SK-N-SH (cell line): ENCODE results near the gene SNRNP200.
A peak's percentile ranks its signal among the peaks of the same experiment; 100 is the strongest.

Source experiments
- CHD2 ChIP-seq: fragments of 150-350 bp; IDR thresholded peaks from 2 replicates; pipeline ENCODE4 v1.6.1; 2018; ENCODE audit warnings: low read length; ENCODE audit not compliant: partially characterized antibody
- CTCF ChIP-seq: fragments of 200-600 bp; sonication (generic); IDR thresholded peaks from 2 replicates; pipeline ENCODE4 v1.6.1; 2017; ENCODE audit warnings: antibody characterized with exemption, mild to moderate bottlenecking, moderate library complexity
- ELF1 ChIP-seq: IDR thresholded peaks from 2 replicates; pipeline ENCODE4 v1.4.0; 2012
- EZH2phosphoT487 ChIP-seq: fragments of 200-600 bp; sonication (generic); IDR thresholded peaks from 2 replicates; pipeline ENCODE4 v1.6.1; 2017; ENCODE audit warnings: low read depth, mixed run types, mild to moderate bottlenecking, antibody characterized with exemption, moderate library complexity, borderline replicate concordance
- FOSL2 ChIP-seq: IDR thresholded peaks from 2 replicates; pipeline ENCODE4 v1.4.0; 2012; ENCODE audit warnings: low read depth, mild to moderate bottlenecking, moderate library complexity, borderline replicate concordance
- JUND ChIP-seq: IDR thresholded peaks from 2 replicates; pipeline ENCODE4 v1.4.0; 2012
- POLR2AphosphoS5 ChIP-seq: IDR thresholded peaks from 2 replicates; pipeline ENCODE4 v1.6.1; 2012; ENCODE audit warnings: low read depth, low read length
- RAD21 ChIP-seq: IDR thresholded peaks from 2 replicates; pipeline ENCODE4 v1.6.1; 2012; ENCODE audit warnings: mild to moderate bottlenecking, low read length
- RFX5 ChIP-seq: IDR thresholded peaks from 2 replicates; pipeline ENCODE4 v1.6.1; 2012; ENCODE audit warnings: mild to moderate bottlenecking, improper control_type of control experiment, low read length
- RXRA ChIP-seq: IDR thresholded peaks from 2 replicates; pipeline ENCODE4 v1.4.0; 2012; ENCODE audit warnings: low read depth, mild to moderate bottlenecking, borderline replicate concordance
- TAF1 ChIP-seq: IDR thresholded peaks from 2 replicates; pipeline ENCODE4 v1.6.1; 2012; ENCODE audit warnings: low read depth, mild to moderate bottlenecking, low read length, moderate library complexity, borderline replicate concordance
- USF2 ChIP-seq: fragments of 150-350 bp; IDR thresholded peaks from 2 replicates; pipeline ENCODE4 v1.6.1; 2017; ENCODE audit warnings: antibody characterized with exemption, low read length, low read depth, borderline replicate concordance
- YY1 ChIP-seq: IDR thresholded peaks from 2 replicates; pipeline ENCODE4 v1.4.0; 2012; ENCODE audit warnings: low read depth, mild to moderate bottlenecking

- no peak for TF ChIP-seq USF2
- TF ChIP-seq RAD21, result peak; percentile 38
- TF ChIP-seq EZH2phosphoT487, result no peak
- peak; percentile 59 for TF ChIP-seq CTCF
- TF ChIP-seq JUND, result no peak
- no peak for TF ChIP-seq YY1
- no peak for TF ChIP-seq POLR2AphosphoS5
- no peak for TF ChIP-seq TAF1
- no peak for TF ChIP-seq CHD2
- TF ChIP-seq RXRA, result no peak
- no peak for TF ChIP-seq ELF1
- no peak for TF ChIP-seq RFX5
- TF ChIP-seq FOSL2, result no peak
Observed at GRCh38 chr2:96264656-96265348, 40.5 kb downstream of the SNRNP200 start.
